Bladder microvascular endothelial cell (primary cell): ENCODE measurements around the gene CHRNB4. TPM values are rescaled to one million over a fixed set of nuclear protein-coding genes. Genes with fewer than 3 reads are reported as not detected.

Experiments
- total RNA-seq: library from RNA; depleted of rRNA; stranded (reverse); fragments of >200 nt; gene quantifications from 2 replicates; pipeline ENCODE4 v1.2.3, GENCODE V29; 2014

CHRNB4 gene, protein sequence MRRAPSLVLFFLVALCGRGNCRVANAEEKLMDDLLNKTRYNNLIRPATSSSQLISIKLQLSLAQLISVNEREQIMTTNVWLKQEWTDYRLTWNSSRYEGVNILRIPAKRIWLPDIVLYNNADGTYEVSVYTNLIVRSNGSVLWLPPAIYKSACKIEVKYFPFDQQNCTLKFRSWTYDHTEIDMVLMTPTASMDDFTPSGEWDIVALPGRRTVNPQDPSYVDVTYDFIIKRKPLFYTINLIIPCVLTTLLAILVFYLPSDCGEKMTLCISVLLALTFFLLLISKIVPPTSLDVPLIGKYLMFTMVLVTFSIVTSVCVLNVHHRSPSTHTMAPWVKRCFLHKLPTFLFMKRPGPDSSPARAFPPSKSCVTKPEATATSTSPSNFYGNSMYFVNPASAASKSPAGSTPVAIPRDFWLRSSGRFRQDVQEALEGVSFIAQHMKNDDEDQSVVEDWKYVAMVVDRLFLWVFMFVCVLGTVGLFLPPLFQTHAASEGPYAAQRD
- under 0.01 TPM in 1 of 2 replicates, not detected in the other for total RNA-seq

DNA sequence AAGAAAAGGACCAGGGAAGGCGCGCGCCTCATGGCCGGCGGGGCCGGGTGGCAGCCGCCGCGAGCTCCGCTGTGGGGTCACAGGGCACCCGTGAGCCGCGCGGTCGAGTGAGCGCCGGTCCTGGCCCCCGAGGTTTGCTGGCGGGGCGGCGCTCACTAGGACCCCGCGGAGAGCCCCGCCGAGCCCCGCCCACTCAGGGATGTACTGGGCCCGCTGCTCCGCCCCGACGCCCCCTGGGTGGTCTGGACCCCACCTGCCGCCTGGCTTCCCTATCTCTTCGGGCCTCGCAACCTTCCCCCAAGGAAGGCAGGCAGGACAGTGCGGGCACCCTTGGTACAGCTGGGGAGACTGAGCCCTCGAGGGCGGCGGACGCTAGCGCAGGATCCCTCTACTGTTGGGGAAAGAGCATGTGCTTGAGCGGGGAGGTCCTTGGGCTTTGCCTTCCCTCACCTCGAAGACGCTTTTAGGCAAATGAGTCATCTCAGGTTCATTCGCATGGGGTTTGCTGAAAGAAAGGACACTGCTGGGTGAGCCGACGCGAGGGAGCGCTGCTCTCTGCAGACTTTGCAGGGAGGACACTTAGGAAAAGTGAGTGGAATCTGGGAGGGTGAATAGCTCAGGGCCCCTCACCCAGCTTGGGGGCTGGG lies at the start of gene CHRNB4:
Gene CHRNB4, minus strand, starts transcription at position 109 of the 647 bp plus-strand sequence. Its CDS starts 77 bp downstream, at position 32.

DNA sequence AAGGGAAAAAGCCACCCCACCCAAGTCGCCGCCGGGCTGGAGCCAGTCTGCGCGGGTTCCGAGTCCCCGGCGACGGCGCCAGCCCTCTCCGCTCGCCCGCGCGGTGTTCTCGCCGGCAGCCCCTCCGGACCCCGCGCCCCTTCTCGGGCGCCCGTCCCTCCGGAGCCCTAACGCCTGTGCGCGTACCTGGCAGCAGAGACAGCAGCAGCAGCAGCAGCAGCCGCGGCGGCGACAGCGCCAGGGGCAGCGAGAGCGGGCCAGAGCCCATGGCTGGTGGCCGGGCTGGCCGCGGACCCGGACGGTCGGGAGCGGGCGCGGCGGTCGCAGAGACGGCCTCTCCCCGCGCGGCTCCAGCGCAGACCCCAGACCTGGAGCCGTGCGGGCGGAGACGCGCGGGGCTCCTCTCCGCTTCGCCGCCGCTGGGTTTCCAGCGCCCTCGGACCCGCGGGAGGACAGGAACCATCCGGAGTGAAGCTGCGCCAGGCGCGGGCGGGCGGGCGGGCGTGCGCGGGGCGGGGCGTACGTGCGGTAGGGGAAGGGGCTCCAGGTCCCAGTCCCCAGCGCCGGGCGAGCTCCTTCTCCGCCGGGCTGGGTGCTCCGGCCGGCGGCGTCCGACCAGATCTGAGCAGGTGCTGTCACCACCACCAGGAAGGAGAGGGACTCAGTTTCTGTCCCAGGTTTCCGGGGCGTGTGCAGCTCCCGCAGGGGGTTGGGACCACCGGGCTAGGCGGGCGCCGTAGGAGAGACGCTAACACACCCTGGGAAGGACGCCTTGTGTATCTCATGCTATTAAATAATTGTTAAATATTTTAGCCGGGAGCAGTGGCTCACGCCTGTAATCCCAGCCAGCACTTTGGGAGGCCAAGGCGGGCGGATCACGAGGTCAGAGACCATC lies 20.2 kb downstream of the CHRNB4 start, which contains the start of gene CHRNA3:
Gene CHRNA3, minus strand, starts transcription at position 470 of the 895 bp plus-strand sequence. Its CDS starts 202 bp downstream, at position 268.

Other genes starting within 250 kb of the CHRNB4 start
- gene IREB2, start 203.0 kb downstream of the CHRNB4 start, total RNA-seq, result 19.8 and 42.5 TPM in 2 replicates
- 0.49 and 1.3 TPM in 2 replicates for gene HYKK, start 133.6 kb downstream of the CHRNB4 start, total RNA-seq
- 159 and 175 TPM in 2 replicates for gene PSMA4, start 100.8 kb downstream of the CHRNB4 start, total RNA-seq
- 2.6 and 2.8 TPM in 2 replicates for gene CHRNA5, start 75.7 kb downstream of the CHRNB4 start, total RNA-seq
- not detected in 2 replicates for gene CHRNA3, start 20.2 kb downstream of the CHRNB4 start, total RNA-seq
- gene ADAMTS7, start 170.3 kb upstream of the CHRNB4 start, total RNA-seq, result 11.2 and 21.2 TPM in 2 replicates
- 267 and 315 TPM in 2 replicates for gene MORF4L1, start 231.7 kb upstream of the CHRNB4 start, total RNA-seq